ENCODE results near the gene KCNK5.

Gene KCNK5

GRCh38 chr6:39194466-39194865 is 34.8 kb downstream of the KCNK5 start:
- H3K36me3 ChIP-seq (ENCODE audit: insufficient read depth, low read length), result no peaks in the 10 kb centered on the region
- H3K9ac ChIP-seq (ENCODE audit: insufficient read length), result no peak overlapping the region
- TF ChIP-seq FOXP2 (optimal IDR thresholded peaks at IDR 0.05; ENCODE audit: control extremely low read depth, extremely low read length, insufficient read depth) (no peak), POLR2AphosphoS5 (IDR thresholded peaks at IDR 0.05; ENCODE audit: borderline replicate concordance, low read depth, low read length) (no peak), EZH2 (IDR thresholded peaks at IDR 0.05) (no peak)
- no peak for DNase-seq (ENCODE audit: low read depth, low spot score)
- H3K4me3 ChIP-seq, result no peak overlapping the region
- no peak overlapping the region for H3K27ac ChIP-seq
- no peaks in the 10 kb centered on the region for H3K9me3 ChIP-seq (ENCODE audit: low read depth, low read length)

GRCh38 chr6:39193201-39193791 is 36.0 kb downstream of the KCNK5 start:
- H3K36me3 ChIP-seq (ENCODE audit: insufficient read depth, low read length), result no peaks in the 10 kb centered on the region
- no peak overlapping the region for H3K27ac ChIP-seq
- H3K9me3 ChIP-seq (ENCODE audit: low read depth, low read length), result no peaks in the 10 kb centered on the region
- no peak overlapping the region for H3K4me3 ChIP-seq
- H3K9ac ChIP-seq (ENCODE audit: insufficient read length), result no peak overlapping the region
- no peak for DNase-seq (ENCODE audit: low read depth, low spot score)
- no peak for TF ChIP-seq EZH2 (IDR thresholded peaks at IDR 0.05)
- TF ChIP-seq POLR2AphosphoS5 (IDR thresholded peaks at IDR 0.05; ENCODE audit: borderline replicate concordance, low read depth, low read length), result no peak
- TF ChIP-seq FOXP2 (optimal IDR thresholded peaks at IDR 0.05; ENCODE audit: control extremely low read depth, extremely low read length, insufficient read depth), result no peak

- no peak overlapping the region for H3K4me3 ChIP-seq
- no peaks in the 10 kb centered on the region for H3K9me3 ChIP-seq (ENCODE audit: low read depth, low read length)
- no peaks in the 10 kb centered on the region for H3K36me3 ChIP-seq (ENCODE audit: insufficient read depth, low read length)
- TF ChIP-seq FOXP2 (optimal IDR thresholded peaks at IDR 0.05; ENCODE audit: control extremely low read depth, extremely low read length, insufficient read depth), result no peak
- no peak for TF ChIP-seq POLR2AphosphoS5 (IDR thresholded peaks at IDR 0.05; ENCODE audit: borderline replicate concordance, low read depth, low read length)
- TF ChIP-seq EZH2 (IDR thresholded peaks at IDR 0.05), result no peak
- no peak overlapping the region for H3K27ac ChIP-seq
- DNase-seq (ENCODE audit: low read depth, low spot score), result no peak
- H3K9ac ChIP-seq (ENCODE audit: insufficient read length), result no peak overlapping the region
Observed at GRCh38 chr6:39192736-39193135, 36.5 kb downstream of the KCNK5 start.

- DNase-seq (ENCODE audit: low read depth, low spot score), result no peak
- Histone ChIP-seq H3K36me3 (ENCODE audit: insufficient read depth, low read length) (no peaks in the 10 kb centered on the region), H3K9me3 (ENCODE audit: low read depth, low read length) (no peaks in the 10 kb centered on the region), H3K4me3 (no peak overlapping the region), H3K27ac (no peak overlapping the region), H3K9ac (ENCODE audit: insufficient read length) (no peak overlapping the region)
- no peak for TF ChIP-seq FOXP2 (optimal IDR thresholded peaks at IDR 0.05; ENCODE audit: control extremely low read depth, extremely low read length, insufficient read depth)
- TF ChIP-seq POLR2AphosphoS5 (IDR thresholded peaks at IDR 0.05; ENCODE audit: borderline replicate concordance, low read depth, low read length), result no peak
- no peak for TF ChIP-seq EZH2 (IDR thresholded peaks at IDR 0.05)
Observed at GRCh38 chr6:39191236-39191930, 37.9 kb downstream of the KCNK5 start.

- no peak for DNase-seq (ENCODE audit: low read depth, low spot score)
- Histone ChIP-seq H3K36me3 (ENCODE audit: insufficient read depth, low read length) (no peaks in the 10 kb centered on the region), H3K9ac (ENCODE audit: insufficient read length) (no peak overlapping the region), H3K4me3 (no peak overlapping the region), H3K27ac (no peak overlapping the region), H3K9me3 (ENCODE audit: low read depth, low read length) (no peaks in the 10 kb centered on the region)
- TF ChIP-seq POLR2AphosphoS5 (IDR thresholded peaks at IDR 0.05; ENCODE audit: borderline replicate concordance, low read depth, low read length) (no peak), FOXP2 (optimal IDR thresholded peaks at IDR 0.05; ENCODE audit: control extremely low read depth, extremely low read length, insufficient read depth) (no peak), EZH2 (IDR thresholded peaks at IDR 0.05) (no peak)
Observed at GRCh38 chr6:39190545-39191235, 38.6 kb downstream of the KCNK5 start.

GRCh38 chr6:39189915-39190544 is 39.2 kb downstream of the KCNK5 start:
- Histone ChIP-seq H3K36me3 (ENCODE audit: insufficient read depth, low read length) (no peaks in the 10 kb centered on the region), H3K9me3 (ENCODE audit: low read depth, low read length) (no peaks in the 10 kb centered on the region), H3K9ac (ENCODE audit: insufficient read length) (no peak overlapping the region), H3K4me3 (no peak overlapping the region), H3K27ac (no peak overlapping the region)
- no peak for TF ChIP-seq EZH2 (IDR thresholded peaks at IDR 0.05)
- TF ChIP-seq POLR2AphosphoS5 (IDR thresholded peaks at IDR 0.05; ENCODE audit: borderline replicate concordance, low read depth, low read length), result no peak
- TF ChIP-seq FOXP2 (optimal IDR thresholded peaks at IDR 0.05; ENCODE audit: control extremely low read depth, extremely low read length, insufficient read depth), result no peak
- DNase-seq (ENCODE audit: low read depth, low spot score), result no peak

GRCh38 chr6:39189131-39189530 is 40.1 kb downstream of the KCNK5 start:
- no peak for DNase-seq (ENCODE audit: low read depth, low spot score)
- H3K9me3 ChIP-seq (ENCODE audit: low read depth, low read length), result no peaks in the 10 kb centered on the region
- H3K27ac ChIP-seq, result no peak overlapping the region
- TF ChIP-seq EZH2 (IDR thresholded peaks at IDR 0.05), result no peak
- no peak for TF ChIP-seq POLR2AphosphoS5 (IDR thresholded peaks at IDR 0.05; ENCODE audit: borderline replicate concordance, low read depth, low read length)
- TF ChIP-seq FOXP2 (optimal IDR thresholded peaks at IDR 0.05; ENCODE audit: control extremely low read depth, extremely low read length, insufficient read depth), result no peak
- no peak overlapping the region for H3K9ac ChIP-seq (ENCODE audit: insufficient read length)
- no peaks in the 10 kb centered on the region for H3K36me3 ChIP-seq (ENCODE audit: insufficient read depth, low read length)
- H3K4me3 ChIP-seq, result no peak overlapping the region

GRCh38 chr6:39188571-39188970 is 40.7 kb downstream of the KCNK5 start:
- Histone ChIP-seq H3K9ac (ENCODE audit: insufficient read length) (no peak overlapping the region), H3K9me3 (ENCODE audit: low read depth, low read length) (no peaks in the 10 kb centered on the region), H3K27ac (no peak overlapping the region), H3K36me3 (ENCODE audit: insufficient read depth, low read length) (no peaks in the 10 kb centered on the region), H3K4me3 (no peak overlapping the region)
- no peak for DNase-seq (ENCODE audit: low read depth, low spot score)
- no peak for TF ChIP-seq POLR2AphosphoS5 (IDR thresholded peaks at IDR 0.05; ENCODE audit: borderline replicate concordance, low read depth, low read length)
- TF ChIP-seq EZH2 (IDR thresholded peaks at IDR 0.05), result no peak
- no peak for TF ChIP-seq FOXP2 (optimal IDR thresholded peaks at IDR 0.05; ENCODE audit: control extremely low read depth, extremely low read length, insufficient read depth)
